WTC11 (cell line): ENCODE data around the gene FANCC. TPM values are rescaled to one million over a fixed set of nuclear protein-coding genes. Genes with fewer than 3 reads are reported as not detected.

Source experiments
- ATAC-seq: fragments of 200-7000 bp; cut with Tn5 transposase; 2 replicates; pipeline ENCODE4 v1.10.0; 2021; ENCODE audit warnings: mild to moderate bottlenecking, moderate library complexity
- CTCF ChIA-PET: fragments of 300-600 bp; sonication (Branson Sonifier 250); formaldehyde crosslinking; loops from one replicate; lab custom pipeline; 2021; ENCODE audit warnings: antibody characterized with exemption; lab: Charles Lee
- POLR2A ChIA-PET: fragments of 350-600 bp; sonication (Branson Sonifier 250); formaldehyde crosslinking; loops from one replicate; lab custom pipeline; 2021; ENCODE audit warnings: antibody characterized with exemption; lab: Charles Lee
- DNase-seq: peaks from one replicate; pipeline ENCODE4 v3.0.0; 2021; ENCODE audit warnings: low spot score
- H3K27ac Mint-ChIP-seq: 2 replicates; pipeline ENCODE4 v1.8.0; 2021; ENCODE audit warnings: mixed read lengths
- H3K27me3 Mint-ChIP-seq: 2 replicates; pipeline ENCODE4 v1.8.0; 2021; ENCODE audit warnings: low read depth, mild to moderate bottlenecking, moderate library complexity, mixed read lengths
- H3K36me3 Mint-ChIP-seq: 2 replicates; pipeline ENCODE4 v1.8.0; 2021; ENCODE audit warnings: mixed read lengths
- H3K4me1 Mint-ChIP-seq: 2 replicates; pipeline ENCODE4 v1.8.0; 2022; ENCODE audit warnings: mixed read lengths
- H3K4me3 Mint-ChIP-seq: 2 replicates; pipeline ENCODE4 v1.8.0; 2021; ENCODE audit warnings: mild to moderate bottlenecking, moderate library complexity, mixed read lengths
- H3K9me3 Mint-ChIP-seq: 2 replicates; pipeline ENCODE4 v1.8.0; 2021; ENCODE audit warnings: mixed read lengths
- ERG ChIP-seq: fragments of 250-450 bp; sonication (Bioruptor Pico); IDR thresholded peaks from 2 replicates; pipeline ENCODE4 v1.8.0; 2021; ENCODE audit warnings: mild to moderate bottlenecking
- JUN ChIP-seq: sonication (generic); formaldehyde crosslinking; IDR thresholded peaks from 2 replicates; pipeline ENCODE4 v1.8.0; 2023; ENCODE audit warnings: mild to moderate bottlenecking, missing genetic modification reagents
- KAT7 ChIP-seq: sonication (generic); formaldehyde crosslinking; IDR thresholded peaks from 2 replicates; pipeline ENCODE4 v1.8.1; 2023; ENCODE audit warnings: missing genetic modification reagents, mild to moderate bottlenecking, borderline replicate concordance
- MXD4 ChIP-seq: fragments of 250-450 bp; sonication (Bioruptor Pico); IDR thresholded peaks from 2 replicates; pipeline ENCODE4 v1.8.0; 2021; ENCODE audit warnings: mild to moderate bottlenecking, moderate library complexity, borderline replicate concordance
- NFYB ChIP-seq: sonication (generic); formaldehyde crosslinking; conservative IDR thresholded peaks from 2 replicates; pipeline ENCODE4 v1.8.0; 2022; ENCODE audit warnings: low read depth, missing genetic modification reagents
- NR1H2 ChIP-seq: sonication (generic); formaldehyde crosslinking; IDR thresholded peaks from 2 replicates; pipeline ENCODE4 v1.9.0; 2021; ENCODE audit warnings: mild to moderate bottlenecking, moderate library complexity, missing genetic modification reagents
- OVOL2 ChIP-seq: fragments of 250-450 bp; sonication (Bioruptor Pico); IDR thresholded peaks from 2 replicates; pipeline ENCODE4 v1.9.0; 2021; ENCODE audit warnings: mild to moderate bottlenecking, borderline replicate concordance
- PRRX2 ChIP-seq: fragments of 250-450 bp; sonication (Bioruptor Pico); IDR thresholded peaks from 2 replicates; pipeline ENCODE4 v1.8.0; 2021; ENCODE audit warnings: mild to moderate bottlenecking
- SP1 ChIP-seq: sonication (generic); formaldehyde crosslinking; conservative IDR thresholded peaks from 2 replicates; pipeline ENCODE4 v1.8.1; 2022; ENCODE audit warnings: missing genetic modification reagents
- STAT6 ChIP-seq: sonication (generic); formaldehyde crosslinking; conservative IDR thresholded peaks from 2 replicates; pipeline ENCODE4 v1.8.1; 2023; ENCODE audit warnings: mild to moderate bottlenecking, low read depth, missing genetic modification reagents, moderate library complexity
- ZBTB21 ChIP-seq: sonication (generic); formaldehyde crosslinking; IDR thresholded peaks from 2 replicates; pipeline ENCODE4 v1.8.1; 2023; ENCODE audit warnings: mild to moderate bottlenecking, missing genetic modification reagents, borderline replicate concordance
- ZNF423 ChIP-seq: fragments of 250-450 bp; sonication (Bioruptor Pico); IDR thresholded peaks from 2 replicates; pipeline ENCODE4 v2.1.2; 2022; ENCODE audit warnings: mild to moderate bottlenecking, moderate library complexity
- total RNA-seq: library from RNA; stranded (reverse); gene quantifications from 3 replicates; pipeline ENCODE4 v1.2.3, GENCODE V29; 2021
- TF ChIP-seq, protein P1 (sequence below): fragments of 250-450 bp; sonication (Bioruptor Pico); IDR thresholded peaks from 2 replicates; pipeline ENCODE4 v1.9.0; 2021; ENCODE audit warnings: mild to moderate bottlenecking, borderline replicate concordance
- TF ChIP-seq, protein P2 (sequence below): sonication (generic); formaldehyde crosslinking; IDR thresholded peaks from 2 replicates; pipeline ENCODE4 v1.8.0; 2022; ENCODE audit warnings: mild to moderate bottlenecking, missing genetic modification reagents
- TF ChIP-seq, protein P3 (sequence below): fragments of 250-450 bp; sonication (Bioruptor Pico); IDR thresholded peaks from 2 replicates; pipeline ENCODE4 v1.9.0; 2021; ENCODE audit warnings: moderate library complexity, mild to moderate bottlenecking, inconsistent platforms, borderline replicate concordance

The FANCC gene
- total RNA-seq, 1 experiment from 2014 or later, result 10.9 TPM

GRCh38 chr9:95316274-95316673 is 1.2 kb downstream of the FANCC start (continued):
- TF ChIP-seq, protein P1, sequence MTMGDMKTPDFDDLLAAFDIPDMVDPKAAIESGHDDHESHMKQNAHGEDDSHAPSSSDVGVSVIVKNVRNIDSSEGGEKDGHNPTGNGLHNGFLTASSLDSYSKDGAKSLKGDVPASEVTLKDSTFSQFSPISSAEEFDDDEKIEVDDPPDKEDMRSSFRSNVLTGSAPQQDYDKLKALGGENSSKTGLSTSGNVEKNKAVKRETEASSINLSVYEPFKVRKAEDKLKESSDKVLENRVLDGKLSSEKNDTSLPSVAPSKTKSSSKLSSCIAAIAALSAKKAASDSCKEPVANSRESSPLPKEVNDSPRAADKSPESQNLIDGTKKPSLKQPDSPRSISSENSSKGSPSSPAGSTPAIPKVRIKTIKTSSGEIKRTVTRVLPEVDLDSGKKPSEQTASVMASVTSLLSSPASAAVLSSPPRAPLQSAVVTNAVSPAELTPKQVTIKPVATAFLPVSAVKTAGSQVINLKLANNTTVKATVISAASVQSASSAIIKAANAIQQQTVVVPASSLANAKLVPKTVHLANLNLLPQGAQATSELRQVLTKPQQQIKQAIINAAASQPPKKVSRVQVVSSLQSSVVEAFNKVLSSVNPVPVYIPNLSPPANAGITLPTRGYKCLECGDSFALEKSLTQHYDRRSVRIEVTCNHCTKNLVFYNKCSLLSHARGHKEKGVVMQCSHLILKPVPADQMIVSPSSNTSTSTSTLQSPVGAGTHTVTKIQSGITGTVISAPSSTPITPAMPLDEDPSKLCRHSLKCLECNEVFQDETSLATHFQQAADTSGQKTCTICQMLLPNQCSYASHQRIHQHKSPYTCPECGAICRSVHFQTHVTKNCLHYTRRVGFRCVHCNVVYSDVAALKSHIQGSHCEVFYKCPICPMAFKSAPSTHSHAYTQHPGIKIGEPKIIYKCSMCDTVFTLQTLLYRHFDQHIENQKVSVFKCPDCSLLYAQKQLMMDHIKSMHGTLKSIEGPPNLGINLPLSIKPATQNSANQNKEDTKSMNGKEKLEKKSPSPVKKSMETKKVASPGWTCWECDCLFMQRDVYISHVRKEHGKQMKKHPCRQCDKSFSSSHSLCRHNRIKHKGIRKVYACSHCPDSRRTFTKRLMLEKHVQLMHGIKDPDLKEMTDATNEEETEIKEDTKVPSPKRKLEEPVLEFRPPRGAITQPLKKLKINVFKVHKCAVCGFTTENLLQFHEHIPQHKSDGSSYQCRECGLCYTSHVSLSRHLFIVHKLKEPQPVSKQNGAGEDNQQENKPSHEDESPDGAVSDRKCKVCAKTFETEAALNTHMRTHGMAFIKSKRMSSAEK (CRISPR knock-in tag), result no peak
- TF ChIP-seq PRRX2 (CRISPR knock-in tag) (no peak), JUN (no peak), ERG (CRISPR knock-in tag) (no peak), MXD4 (CRISPR knock-in tag) (no peak), OVOL2 (CRISPR knock-in tag) (no peak), KAT7 (CRISPR knock-in tag) (no peak), SP1 (no peak)
- TF ChIP-seq, protein P2, sequence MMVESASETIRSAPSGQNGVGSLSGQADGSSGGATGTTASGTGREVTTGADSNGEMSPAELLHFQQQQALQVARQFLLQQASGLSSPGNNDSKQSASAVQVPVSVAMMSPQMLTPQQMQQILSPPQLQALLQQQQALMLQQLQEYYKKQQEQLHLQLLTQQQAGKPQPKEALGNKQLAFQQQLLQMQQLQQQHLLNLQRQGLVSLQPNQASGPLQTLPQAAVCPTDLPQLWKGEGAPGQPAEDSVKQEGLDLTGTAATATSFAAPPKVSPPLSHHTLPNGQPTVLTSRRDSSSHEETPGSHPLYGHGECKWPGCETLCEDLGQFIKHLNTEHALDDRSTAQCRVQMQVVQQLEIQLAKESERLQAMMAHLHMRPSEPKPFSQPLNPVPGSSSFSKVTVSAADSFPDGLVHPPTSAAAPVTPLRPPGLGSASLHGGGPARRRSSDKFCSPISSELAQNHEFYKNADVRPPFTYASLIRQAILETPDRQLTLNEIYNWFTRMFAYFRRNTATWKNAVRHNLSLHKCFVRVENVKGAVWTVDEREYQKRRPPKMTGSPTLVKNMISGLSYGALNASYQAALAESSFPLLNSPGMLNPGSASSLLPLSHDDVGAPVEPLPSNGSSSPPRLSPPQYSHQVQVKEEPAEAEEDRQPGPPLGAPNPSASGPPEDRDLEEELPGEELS (CRISPR knock-in tag), result no peak

DNA sequence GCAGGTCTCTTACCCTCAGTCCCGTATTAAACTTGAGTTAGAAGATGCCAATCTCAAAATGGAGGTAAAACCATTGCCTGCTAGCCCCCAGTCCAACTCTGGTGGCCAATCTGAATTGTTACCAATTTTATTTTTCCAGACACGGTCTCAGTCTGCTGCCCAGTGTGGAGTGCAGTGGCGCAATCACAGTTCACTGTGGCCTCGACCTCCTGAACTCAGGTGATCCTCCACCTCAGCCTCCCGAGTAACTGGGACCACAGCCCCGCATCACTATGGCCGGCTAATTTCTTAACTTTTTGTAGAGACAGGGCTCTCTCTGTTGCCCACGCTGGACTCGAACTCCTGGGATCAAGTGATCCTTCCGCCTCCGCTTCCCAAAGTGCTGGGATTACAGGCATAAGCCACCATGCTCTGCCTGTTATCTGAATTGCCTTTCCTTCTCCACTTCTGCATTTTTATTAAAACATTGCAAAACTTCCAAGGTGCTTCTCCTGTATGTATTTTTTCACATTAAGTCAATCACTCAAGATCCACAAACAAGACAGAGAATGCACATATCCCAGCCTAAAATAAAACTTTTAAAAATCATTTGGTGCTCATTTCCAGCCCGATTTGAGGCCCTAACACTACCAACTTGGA is 2.3 kb downstream of the FANCC start:
- Mint-ChIP-seq H3K4me3 (no peak overlapping the region), H3K27me3 (no peaks in the 10 kb centered on the region), H3K36me3 (no peaks in the 10 kb centered on the region), H3K9me3 (no peaks in the 10 kb centered on the region), H3K4me1 (peaks cover 26% of the 10 kb centered on the region), H3K27ac (peak overlapping the region; percentile 45; the same call in 1 of the 2 replicates)
- ChIA-PET POLR2A (no interaction called here), CTCF (interaction anchor here (0.6 kb wide), 1 partner anchor 14 kb away, joined by 4 read pairs; no protein-coding TSS in a partner anchor)
- no peak for TF ChIP-seq STAT6
- TF ChIP-seq OVOL2 (CRISPR knock-in tag), result no peak
- TF ChIP-seq NFYB (CRISPR knock-in tag), result no peak
- TF ChIP-seq ZBTB21 (CRISPR knock-in tag), result no peak
- TF ChIP-seq, protein P3, sequence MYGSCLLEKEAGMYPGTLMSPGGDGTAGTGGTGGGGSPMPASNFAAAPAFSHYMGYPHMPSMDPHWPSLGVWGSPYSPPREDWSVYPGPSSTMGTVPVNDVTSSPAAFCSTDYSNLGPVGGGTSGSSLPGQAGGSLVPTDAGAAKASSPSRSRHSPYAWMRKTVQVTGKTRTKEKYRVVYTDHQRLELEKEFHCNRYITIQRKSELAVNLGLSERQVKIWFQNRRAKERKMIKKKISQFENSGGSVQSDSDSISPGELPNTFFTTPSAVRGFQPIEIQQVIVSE (CRISPR knock-in tag), result no peak
- no peak for TF ChIP-seq MXD4 (CRISPR knock-in tag)
- TF ChIP-seq ZNF423 (CRISPR knock-in tag), result no peak
- no peak for TF ChIP-seq NR1H2 (CRISPR knock-in tag)
- ATAC-seq (no peak), DNase-seq (no peak)
